Glutamatergic neuron (in vitro differentiated cells): Measurements from ENCODE around the gene SIRT7. TPM values are rescaled to one million over a fixed set of nuclear protein-coding genes. Genes with fewer than 3 reads are reported as not detected.

ENCODE experiments used
- DNase-seq: peaks from one replicate; pipeline ENCODE4 v3.0.0; 2022
- H3K27ac Mint-ChIP-seq: one replicate; pipeline ENCODE4 v1.8.0; 2020; ENCODE audit warnings: mild to moderate bottlenecking, mixed read lengths, inconsistent platforms; ENCODE audit not compliant: unreplicated experiment
- H3K27me3 Mint-ChIP-seq: one replicate; pipeline ENCODE4 v1.8.0; 2020; ENCODE audit warnings: mild to moderate bottlenecking, moderate library complexity, mixed read lengths, inconsistent platforms; ENCODE audit not compliant: unreplicated experiment
- H3K36me3 Mint-ChIP-seq: one replicate; pipeline ENCODE4 v1.8.0; 2020; ENCODE audit warnings: mild to moderate bottlenecking, mixed read lengths, inconsistent platforms; ENCODE audit not compliant: unreplicated experiment
- H3K4me1 Mint-ChIP-seq: one replicate; pipeline ENCODE4 v1.8.0; 2020; ENCODE audit warnings: mild to moderate bottlenecking, low read depth, mixed read lengths, inconsistent platforms; ENCODE audit not compliant: unreplicated experiment
- H3K4me3 Mint-ChIP-seq: one replicate; pipeline ENCODE4 v1.8.0; 2020; ENCODE audit warnings: mild to moderate bottlenecking, mixed read lengths, inconsistent platforms; ENCODE audit not compliant: unreplicated experiment
- H3K9me3 Mint-ChIP-seq: one replicate; pipeline ENCODE4 v1.8.0; 2020; ENCODE audit warnings: mild to moderate bottlenecking, moderate library complexity, mixed read lengths, inconsistent platforms; ENCODE audit not compliant: unreplicated experiment
- CTCF ChIP-seq: fragments of 200-600 bp; sonication (generic); IDR thresholded peaks from one replicate; pipeline ENCODE4 v1.5.0; 2021; ENCODE audit not compliant: partially characterized antibody, unreplicated experiment
- total RNA-seq: library from RNA; stranded (reverse); fragmentation: NEBNext Ultra II Directional; extraction: Animal tissue kit (Norgen Biotek cat#: 25700); gene quantifications from one replicate; pipeline ENCODE4 v1.2.1, GENCODE V29; 2021; ENCODE audit not compliant: unreplicated experiment

Gene SIRT7
- total RNA-seq, 1 donor from 2014 or later = 38.7 TPM

- DNase-seq = no peak
- peaks cover 16% of the 10 kb centered on the region for H3K27me3 Mint-ChIP-seq
- peaks cover 4% of the 10 kb centered on the region for H3K9me3 Mint-ChIP-seq
- H3K4me1 Mint-ChIP-seq = peaks cover 13% of the 10 kb centered on the region
- no peak for TF ChIP-seq CTCF
- H3K27ac Mint-ChIP-seq = no peak overlapping the region
- H3K4me3 Mint-ChIP-seq = peak overlapping the region; percentile 37
- no peaks in the 10 kb centered on the region for H3K36me3 Mint-ChIP-seq
Observed at GRCh38 chr17:81931189-81931556, 13.2 kb upstream of the SIRT7 start.

- H3K4me1 Mint-ChIP-seq = peaks cover 17% of the 10 kb centered on the region
- peaks cover 16% of the 10 kb centered on the region for H3K27me3 Mint-ChIP-seq
- TF ChIP-seq CTCF = no peak
- H3K36me3 Mint-ChIP-seq = no peaks in the 10 kb centered on the region
- no peak for DNase-seq
- peak overlapping the region; percentile 37 for H3K4me3 Mint-ChIP-seq
- H3K9me3 Mint-ChIP-seq = peaks cover 7% of the 10 kb centered on the region
- H3K27ac Mint-ChIP-seq = no peak overlapping the region
Observed at GRCh38 chr17:81930142-81931125, 12.5 kb upstream of the SIRT7 start.

- peaks cover 20% of the 10 kb centered on the region for H3K4me1 Mint-ChIP-seq
- H3K27ac Mint-ChIP-seq = no peak overlapping the region
- peak overlapping the region; percentile 21 for H3K4me3 Mint-ChIP-seq
- TF ChIP-seq CTCF = no peak
- peaks cover 8% of the 10 kb centered on the region for H3K9me3 Mint-ChIP-seq
- H3K27me3 Mint-ChIP-seq = peaks cover 13% of the 10 kb centered on the region
- H3K36me3 Mint-ChIP-seq = no peaks in the 10 kb centered on the region
- DNase-seq = no peak
Observed at GRCh38 chr17:81929253-81930141, 11.5 kb upstream of the SIRT7 start.

GRCh38 chr17:81928544-81929252, 10.7 kb upstream of the SIRT7 start:
- TF ChIP-seq CTCF = no peak
- no peak for DNase-seq
- Mint-ChIP-seq H3K4me3 (peak overlapping the region; percentile 21), H3K9me3 (peaks cover 8% of the 10 kb centered on the region), H3K27ac (no peak overlapping the region), H3K36me3 (no peaks in the 10 kb centered on the region), H3K4me1 (peaks cover 22% of the 10 kb centered on the region), H3K27me3 (peaks cover 11% of the 10 kb centered on the region)
